ENCODE data around the gene DLG3. TPM values are rescaled to one million over a fixed set of nuclear protein-coding genes. Genes with fewer than 3 reads are reported as not detected.

DLG3 gene
- total RNA-seq, 4 donors from 2014 or later = 31.8 to 59.4 (median 54.8) TPM

- peaks cover 9 to 56% (median 24%) of the 10 kb centered on the region in 4 donors for H3K4me1 ChIP-seq
Observed at GRCh38 chrX:70478526-70479245, 34.1 kb downstream of the DLG3 start.

GRCh38 chrX:70479247-70479921 is 34.7 kb downstream of the DLG3 start:
- 55% methylated on average over 4 of the region's 4 CpGs; no CpG with 5 or more reads in 1 of the 2 donors for WGBS, 2 donors (ENCODE audit: low coverage in 1 of 2)
- intact Hi-C loops (cut with DNase I; ENCODE audit: low total_unique reads) = no loop called here

More at GRCh38 chrX:70478526-70479245, 34.1 kb downstream of the DLG3 start:
- intact Hi-C loops (cut with DNase I; ENCODE audit: low total_unique reads) (no loop called here), in situ Hi-C loops (cut with MboI; ENCODE audit: low pct_ligation_motif_present in 1 of 4, low pct_unique_long_range_greater_than_20kb in 1 of 4, low sequenced_read_pairs in 3 of 4) (no loop called here)
- no peak for TF ChIP-seq POLR2AphosphoS5 (IDR thresholded peaks at IDR 0.05)
- TF ChIP-seq CTCF (IDR thresholded peaks at IDR 0.05) = no peak
- TF ChIP-seq EP300 (IDR thresholded peaks at IDR 0.05; ENCODE audit: low read depth) = no peak
- no peak for TF ChIP-seq POLR2A (IDR thresholded peaks at IDR 0.05)
- H3K27ac ChIP-seq = peak overlapping the region; percentile 82 to 92 (median 86)
- 37 to 65% methylated on average over 2 to 10 of the region's 10 CpGs for WGBS, 2 donors (ENCODE audit: low coverage in 1 of 2)
- no peak for DNase-seq
- no peaks in the 10 kb centered on the region for H3K9me3 ChIP-seq
- no peaks in the 10 kb centered on the region for H3K36me3 ChIP-seq
- H3K4me3 ChIP-seq = peak overlapping the region in 1 of 4 donors; percentile 39
- H3K27me3 ChIP-seq = no peaks in the 10 kb centered on the region

GRCh38 chrX:70479922-70480659 is 35.5 kb downstream of the DLG3 start:
- Histone ChIP-seq H3K9me3 (no peaks in the 10 kb centered on the region), H3K27me3 (no peaks in the 10 kb centered on the region), H3K36me3 (no peaks in the 10 kb centered on the region), H3K27ac (peak overlapping the region; percentile 82 to 92 (median 86)), H3K4me3 (no peak overlapping the region), H3K4me1 (peaks cover 9 to 68% (median 27%) of the 10 kb centered on the region in 4 donors)
- peak; percentile 60 for DNase-seq
- WGBS, 2 donors (ENCODE audit: low coverage in 1 of 2) = 47% methylated on average over 6 of the region's 6 CpGs; no CpG with 5 or more reads in 1 of the 2 donors
- peak in 2 of 3 donors; percentile 31 to 35 for TF ChIP-seq POLR2AphosphoS5 (IDR thresholded peaks at IDR 0.05)
- TF ChIP-seq EP300 (IDR thresholded peaks at IDR 0.05; ENCODE audit: low read depth) = no peak
- intact Hi-C loops (cut with DNase I; ENCODE audit: low total_unique reads) = no loop called here
- in situ Hi-C loops (cut with MboI; ENCODE audit: low pct_ligation_motif_present in 1 of 4, low pct_unique_long_range_greater_than_20kb in 1 of 4, low sequenced_read_pairs in 3 of 4) = no loop called here

More at GRCh38 chrX:70479247-70479921, 34.7 kb downstream of the DLG3 start:
- in situ Hi-C loops (cut with MboI; ENCODE audit: low pct_ligation_motif_present in 1 of 4, low pct_unique_long_range_greater_than_20kb in 1 of 4, low sequenced_read_pairs in 3 of 4) = no loop called here
- Histone ChIP-seq H3K27me3 (no peaks in the 10 kb centered on the region), H3K27ac (peak overlapping the region; percentile 82 to 92 (median 86)), H3K9me3 (no peaks in the 10 kb centered on the region), H3K4me3 (peak overlapping the region in 1 of 4 donors; percentile 39), H3K36me3 (no peaks in the 10 kb centered on the region), H3K4me1 (peaks cover 9 to 61% (median 24%) of the 10 kb centered on the region in 4 donors)
- TF ChIP-seq POLR2A (IDR thresholded peaks at IDR 0.05) = peak; percentile 86
- TF ChIP-seq EP300 (IDR thresholded peaks at IDR 0.05; ENCODE audit: low read depth) = no peak
- TF ChIP-seq POLR2AphosphoS5 (IDR thresholded peaks at IDR 0.05) = peak in 2 of 3 donors; percentile 87 to 90
- peak; percentile 48 for DNase-seq

- no peak for TF ChIP-seq POLR2AphosphoS5 (IDR thresholded peaks at IDR 0.05)
- H3K27ac ChIP-seq = peak overlapping the region; percentile 82 to 92 (median 86)
- H3K9me3 ChIP-seq = no peaks in the 10 kb centered on the region
- intact Hi-C loops (cut with DNase I; ENCODE audit: low total_unique reads) (no loop called here), in situ Hi-C loops (cut with MboI; ENCODE audit: low pct_ligation_motif_present in 1 of 4, low pct_unique_long_range_greater_than_20kb in 1 of 4, low sequenced_read_pairs in 3 of 4) (no loop called here)
- no peak for DNase-seq
- H3K4me1 ChIP-seq = peaks cover 9 to 73% (median 28%) of the 10 kb centered on the region in 4 donors
- 20 to 54% methylated on average over 1 to 9 of the region's 9 CpGs for WGBS, 2 donors (ENCODE audit: low coverage in 1 of 2)
- H3K27me3 ChIP-seq = no peaks in the 10 kb centered on the region
- H3K4me3 ChIP-seq = no peak overlapping the region
- no peaks in the 10 kb centered on the region for H3K36me3 ChIP-seq
Observed at GRCh38 chrX:70480660-70481018, 36.0 kb downstream of the DLG3 start.

- intact Hi-C loops (cut with DNase I; ENCODE audit: low total_unique reads) = no loop called here
- H3K4me3 ChIP-seq = no peak overlapping the region
- TF ChIP-seq POLR2AphosphoS5 (IDR thresholded peaks at IDR 0.05) (peak in 1 of 3 donors; percentile 28), POLR2A (IDR thresholded peaks at IDR 0.05) (no peak), EP300 (IDR thresholded peaks at IDR 0.05; ENCODE audit: low read depth) (no peak)
Observed at GRCh38 chrX:70481471-70482270, 37.0 kb downstream of the DLG3 start.

More at GRCh38 chrX:70481471-70482270, 37.0 kb downstream of the DLG3 start:
- in situ Hi-C loops (cut with MboI; ENCODE audit: low pct_ligation_motif_present in 1 of 4, low pct_unique_long_range_greater_than_20kb in 1 of 4, low sequenced_read_pairs in 3 of 4) = no loop called here
- Histone ChIP-seq H3K9me3 (no peaks in the 10 kb centered on the region), H3K36me3 (no peaks in the 10 kb centered on the region), H3K27ac (peak overlapping the region; percentile 82 to 92 (median 86)), H3K27me3 (no peaks in the 10 kb centered on the region), H3K4me1 (peaks cover 9 to 63% (median 28%) of the 10 kb centered on the region in 4 donors)
- DNase-seq = no peak
- 28 to 59% methylated on average over 2 to 8 of the region's 8 CpGs for WGBS, 2 donors (ENCODE audit: low coverage in 1 of 2)

Data from transverse colon (tissue), 4 donors.